HG03060 (cell line): ENCODE measurements around the gene SLX9.
"Not testable (repeated sequence)": the region's sequence is repeated elsewhere in the genome, so short reads cannot be mapped to it uniquely, and the experiment has no call there.

ENCODE experiments used
- ATAC-seq: cut with Tn5 transposase; IDR thresholded peaks from one replicate; pipeline ENCODE4 v1.9.1; 2021; ENCODE audit warnings: low read depth, moderate number of reproducible peaks; ENCODE audit not compliant: unreplicated experiment

The SLX9 gene

DNA sequence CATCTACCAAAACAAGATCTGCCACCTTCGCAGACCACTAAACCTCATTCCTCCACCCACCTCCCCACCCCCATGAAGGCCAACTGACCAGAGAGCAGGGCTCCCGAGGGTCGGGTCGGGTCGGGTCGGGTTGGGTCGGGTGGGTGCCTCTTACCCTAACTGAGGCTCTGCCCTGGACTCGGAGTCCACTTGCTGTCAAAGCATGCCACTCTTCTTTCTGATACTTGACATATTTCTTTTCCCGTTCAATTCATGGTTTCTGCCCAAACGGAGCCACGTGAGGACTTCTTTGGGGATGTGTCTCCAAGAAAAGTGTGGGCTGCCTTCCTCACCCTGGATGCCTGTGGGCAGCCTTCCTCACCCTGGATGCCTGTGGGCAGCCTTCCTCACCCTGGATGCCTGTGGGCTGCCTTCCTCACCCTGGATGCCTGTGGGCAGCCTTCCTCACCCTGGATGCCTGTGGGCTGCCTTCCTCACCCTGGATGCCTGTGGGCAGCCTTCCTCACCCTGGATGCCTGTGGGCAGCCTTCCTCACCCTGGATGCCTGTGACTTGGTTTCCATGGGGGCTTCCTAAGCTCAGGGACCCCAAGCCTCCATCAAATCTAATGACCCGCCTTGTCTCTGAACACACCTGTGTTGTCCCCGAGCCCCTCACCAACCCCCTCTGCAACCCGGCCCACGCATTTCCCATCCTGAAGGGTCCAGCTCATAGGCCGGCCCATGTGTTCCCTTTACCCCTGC, 11.2 kb upstream of the SLX9 start:
- not testable (repeated sequence) for ATAC-seq

DNA sequence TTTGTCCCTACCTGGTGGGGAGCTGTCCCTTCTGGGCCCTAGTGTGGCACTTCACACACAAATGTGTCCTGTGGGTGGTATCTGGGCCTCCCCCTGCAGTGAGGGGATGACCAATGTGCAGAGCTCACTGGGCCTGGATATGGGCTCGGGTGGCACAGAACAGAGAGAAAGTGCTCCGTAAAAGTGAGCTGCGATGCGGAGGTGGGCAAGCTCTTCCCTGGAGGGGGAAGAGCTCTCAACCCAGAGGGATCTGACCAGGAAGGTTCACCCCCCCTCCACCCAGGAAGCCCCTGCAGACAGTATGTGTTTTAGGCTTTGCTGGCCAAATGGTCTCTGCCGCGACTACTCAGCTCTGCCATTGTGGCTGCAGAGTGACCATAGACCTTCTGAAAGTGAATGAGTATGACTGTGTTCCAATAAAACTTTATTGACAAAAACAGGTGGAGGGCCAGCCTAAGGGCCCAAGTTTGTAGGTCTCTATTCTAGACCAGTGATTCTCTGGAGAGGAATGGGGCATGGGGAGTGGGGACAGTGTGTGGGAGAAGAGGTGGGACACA, 10.5 kb upstream of the SLX9 start:
- no peak for ATAC-seq

DNA sequence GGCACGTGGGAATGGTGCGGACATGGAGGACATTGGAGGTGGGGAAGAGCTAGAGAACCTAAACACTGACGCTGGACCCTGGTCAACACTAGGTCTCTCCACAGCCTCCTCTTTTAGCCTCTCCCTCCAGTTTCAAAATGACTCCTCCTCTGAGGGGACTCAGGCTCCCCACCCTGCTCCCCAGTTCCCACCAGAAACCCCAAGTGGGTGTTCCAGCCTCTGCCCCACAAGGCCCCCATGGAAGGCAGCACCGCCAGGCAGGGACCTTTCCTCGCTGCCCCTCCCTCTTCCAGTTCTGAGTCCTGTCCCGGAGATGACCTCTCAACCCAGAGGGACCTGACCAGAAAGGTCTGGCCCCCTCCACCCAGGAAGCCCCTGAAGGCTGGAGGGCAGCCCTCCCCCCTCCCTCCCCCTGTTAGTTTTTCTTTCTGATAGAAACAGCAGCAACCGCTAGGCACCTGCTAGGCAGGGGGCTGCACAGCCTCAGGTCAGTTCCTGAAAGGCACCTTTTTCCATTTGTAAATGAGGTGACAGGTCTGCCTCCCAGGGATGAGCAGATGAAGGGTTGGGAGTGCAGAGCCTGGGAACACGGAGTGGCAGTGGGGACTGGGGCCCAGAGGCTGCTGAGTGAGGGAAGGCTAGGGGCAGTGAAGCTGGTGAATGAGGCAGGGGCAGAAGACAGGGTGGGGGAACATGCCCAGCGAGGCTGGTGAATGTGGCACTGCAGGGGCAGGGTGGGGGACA, 9.9 kb upstream of the SLX9 start:
- ATAC-seq, result no peak

DNA sequence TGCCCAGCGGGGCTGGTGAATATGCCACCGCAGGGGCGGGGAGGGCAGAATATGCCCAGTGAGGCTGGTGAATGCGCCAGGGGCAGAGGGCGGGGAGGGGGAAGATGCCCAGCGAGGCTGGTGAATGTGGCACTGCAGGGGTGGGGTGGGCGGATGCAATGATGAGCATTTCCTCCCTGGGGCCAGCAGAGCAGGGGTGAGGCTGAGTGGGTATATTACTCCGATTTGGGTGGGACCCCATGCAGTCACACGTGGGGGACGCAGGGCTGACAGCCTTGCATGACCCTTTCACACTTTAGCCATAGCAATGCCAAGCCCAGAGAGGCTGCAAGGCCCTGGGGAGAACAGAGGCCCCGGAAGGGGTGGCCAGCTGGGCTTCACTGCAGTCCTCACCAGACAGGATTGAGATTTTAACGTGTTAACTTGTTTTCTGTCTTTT, 9.3 kb upstream of the SLX9 start:
- ATAC-seq, result no peak

DNA sequence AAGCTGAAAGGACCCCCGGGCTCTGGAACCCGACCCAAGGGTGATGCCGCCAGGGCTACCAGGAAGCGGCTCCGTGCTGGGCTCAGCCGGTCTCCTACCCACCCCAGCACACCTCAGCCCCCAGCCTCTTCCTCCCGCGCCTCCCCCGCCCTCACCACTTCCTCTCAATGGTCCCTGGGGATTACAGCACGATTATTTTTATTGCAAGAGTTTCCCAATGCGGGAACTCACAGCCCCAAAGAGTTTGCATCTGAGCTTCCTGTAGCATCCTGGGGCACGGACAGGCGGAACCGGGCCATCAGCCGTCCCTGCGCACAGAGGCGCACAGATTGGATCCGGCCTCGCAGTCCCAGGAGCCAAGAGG, 8.7 kb upstream of the SLX9 start:
- no peak for ATAC-seq

DNA sequence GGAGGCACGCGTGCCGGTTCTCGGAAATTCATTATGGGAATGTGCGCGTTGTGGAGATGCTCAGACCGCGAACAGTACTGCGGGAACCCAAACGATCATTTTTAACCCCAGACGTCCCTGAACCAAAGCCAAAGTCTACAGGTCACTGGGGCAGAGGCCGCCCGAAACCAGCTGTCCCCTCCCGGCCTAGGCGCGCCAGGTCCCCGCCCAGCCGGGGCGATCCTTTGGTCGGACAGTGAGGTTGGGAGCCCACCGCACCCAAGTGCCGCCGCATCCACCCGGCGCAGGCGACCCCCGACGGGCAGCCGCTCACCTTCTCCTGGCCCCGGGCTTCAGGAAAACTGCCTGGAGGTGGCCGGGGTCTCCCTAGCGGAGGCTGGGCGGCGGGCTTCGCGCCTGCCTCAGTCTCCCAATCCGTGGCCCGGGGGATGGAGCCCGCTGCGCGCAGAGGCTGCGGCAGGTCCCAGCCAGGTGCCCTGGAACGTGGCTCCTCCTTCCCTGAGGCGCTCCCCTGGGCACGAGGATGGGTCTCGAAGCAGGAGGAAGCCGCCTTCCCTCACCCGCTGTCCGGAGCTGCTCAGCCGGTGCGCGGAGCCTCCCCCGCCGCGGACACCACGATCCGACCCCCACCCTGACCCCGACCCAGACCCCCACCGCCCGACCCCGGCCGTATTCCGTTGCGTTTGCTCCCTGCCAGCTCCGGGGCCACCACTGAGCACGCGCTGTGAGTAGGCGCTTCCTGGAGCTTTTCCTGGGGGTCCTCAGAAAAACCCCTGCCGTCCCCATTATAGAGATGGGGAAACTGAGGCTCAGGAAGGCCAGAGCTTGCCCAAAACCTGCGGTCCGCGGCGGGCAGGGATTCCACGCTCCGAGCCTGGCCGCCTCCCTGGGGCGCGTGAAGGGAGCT, 8.1 kb upstream of the SLX9 start:
- no peak for ATAC-seq

DNA sequence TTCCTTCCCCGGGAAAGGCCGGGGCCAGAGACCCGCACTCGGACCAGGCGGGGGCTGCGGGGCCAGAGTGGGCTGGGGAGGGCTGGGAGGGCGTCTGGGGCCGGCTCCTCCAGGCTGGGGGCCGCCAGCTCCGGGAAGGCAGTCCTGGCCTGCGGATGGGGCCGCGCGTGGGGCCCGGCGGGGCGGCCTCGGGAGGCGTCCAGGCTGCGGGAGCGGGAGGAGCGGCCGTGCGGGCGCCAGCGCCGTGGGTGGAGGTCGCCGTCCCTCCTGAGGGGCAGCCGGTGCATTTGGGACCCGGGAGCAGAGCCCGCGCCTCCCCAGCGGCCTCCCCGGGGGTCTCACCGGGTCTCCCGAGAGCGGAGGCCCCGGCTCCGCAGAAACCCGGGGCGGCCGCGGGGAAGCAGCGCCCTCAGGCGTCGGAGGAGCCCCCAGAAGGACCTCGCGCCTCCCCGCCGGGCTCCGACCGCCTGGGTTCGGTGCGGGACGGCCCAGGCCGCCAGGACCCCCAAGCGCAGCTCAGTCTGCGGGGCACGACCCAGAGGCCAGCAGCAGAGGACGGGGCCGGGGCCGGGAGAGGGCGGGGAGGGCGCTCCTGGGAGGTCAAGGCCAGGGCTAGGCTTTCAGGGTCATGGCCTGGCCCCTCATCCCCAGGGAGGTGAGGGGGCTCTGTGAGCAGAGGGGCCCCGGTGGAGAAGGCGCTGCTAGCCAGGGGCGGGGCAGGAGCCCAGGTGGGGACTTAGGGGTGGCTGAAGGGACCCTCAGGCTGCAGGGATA, 7.2 kb upstream of the SLX9 start:
- ATAC-seq, result no peak

DNA sequence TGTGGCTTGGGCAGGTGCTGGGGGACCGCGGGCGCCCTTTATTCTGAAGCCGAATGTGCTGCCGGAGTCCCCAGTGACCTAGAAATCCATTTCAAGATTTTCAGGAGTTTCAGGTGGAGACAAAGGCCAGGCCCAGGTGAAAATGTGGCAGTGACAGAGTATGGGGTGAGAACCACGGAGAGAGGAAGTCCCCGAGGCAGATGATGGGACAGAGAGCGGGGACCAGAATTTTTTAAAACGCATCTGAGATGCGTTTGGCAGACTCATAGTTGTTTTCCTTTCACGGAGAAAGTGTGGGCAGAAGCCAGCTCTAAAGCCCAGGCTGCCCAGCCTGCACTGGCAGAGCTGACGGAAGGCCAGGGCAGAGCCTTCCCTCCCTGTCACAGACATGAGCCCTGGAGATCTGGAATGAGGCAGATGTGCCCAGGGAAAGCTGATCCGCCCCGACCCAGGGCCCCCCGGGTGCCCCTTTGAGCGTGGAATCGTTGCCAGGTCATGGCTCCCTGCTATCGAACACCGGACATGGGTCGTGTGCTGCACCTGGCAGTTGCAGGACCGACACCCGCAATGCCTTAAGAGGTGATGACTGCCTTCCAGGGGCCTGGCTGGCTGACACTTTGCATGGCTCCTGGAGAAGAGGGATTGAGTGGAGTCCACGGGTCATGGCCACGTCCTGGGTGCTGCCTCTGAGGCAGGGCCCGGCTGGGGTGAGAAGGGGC, 6.5 kb upstream of the SLX9 start:
- ATAC-seq, result no peak

DNA sequence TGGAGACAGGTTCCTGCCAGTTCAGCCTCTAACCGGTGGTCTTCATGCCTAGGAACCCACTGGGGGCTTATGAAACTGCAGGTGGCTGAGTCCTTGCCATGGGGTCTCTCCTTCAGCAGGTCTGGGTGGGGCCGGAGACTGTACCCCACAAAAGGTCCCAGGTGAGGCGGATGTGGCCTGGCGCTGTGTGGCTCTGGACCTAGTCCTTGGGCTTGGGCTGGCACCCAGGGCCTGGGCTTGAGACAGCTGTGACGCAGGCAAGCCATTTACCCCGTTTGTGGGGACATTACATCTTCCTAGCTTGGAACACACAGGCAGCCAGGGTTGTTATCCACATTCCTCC, 5.9 kb upstream of the SLX9 start:
- no peak for ATAC-seq

DNA sequence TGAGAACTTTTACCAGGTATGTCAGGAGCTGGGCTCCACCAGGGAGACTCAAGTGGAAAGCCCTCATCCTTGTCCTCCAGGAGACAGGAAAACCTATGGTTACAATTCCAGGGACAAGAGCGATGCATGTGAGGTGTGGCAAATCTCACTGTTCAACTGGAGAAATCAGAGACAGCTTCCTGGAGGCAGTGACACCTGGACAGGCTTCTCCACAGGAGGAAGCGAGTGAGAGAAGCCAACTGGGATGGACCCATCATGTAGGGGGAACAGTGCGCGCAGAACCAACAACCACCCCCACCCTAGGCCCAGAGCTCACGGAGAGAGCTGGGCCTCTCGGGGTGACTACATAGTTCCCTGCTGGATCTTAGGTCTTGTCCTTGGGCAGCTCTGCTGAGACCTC, 5.6 kb upstream of the SLX9 start:
- no peak for ATAC-seq

DNA sequence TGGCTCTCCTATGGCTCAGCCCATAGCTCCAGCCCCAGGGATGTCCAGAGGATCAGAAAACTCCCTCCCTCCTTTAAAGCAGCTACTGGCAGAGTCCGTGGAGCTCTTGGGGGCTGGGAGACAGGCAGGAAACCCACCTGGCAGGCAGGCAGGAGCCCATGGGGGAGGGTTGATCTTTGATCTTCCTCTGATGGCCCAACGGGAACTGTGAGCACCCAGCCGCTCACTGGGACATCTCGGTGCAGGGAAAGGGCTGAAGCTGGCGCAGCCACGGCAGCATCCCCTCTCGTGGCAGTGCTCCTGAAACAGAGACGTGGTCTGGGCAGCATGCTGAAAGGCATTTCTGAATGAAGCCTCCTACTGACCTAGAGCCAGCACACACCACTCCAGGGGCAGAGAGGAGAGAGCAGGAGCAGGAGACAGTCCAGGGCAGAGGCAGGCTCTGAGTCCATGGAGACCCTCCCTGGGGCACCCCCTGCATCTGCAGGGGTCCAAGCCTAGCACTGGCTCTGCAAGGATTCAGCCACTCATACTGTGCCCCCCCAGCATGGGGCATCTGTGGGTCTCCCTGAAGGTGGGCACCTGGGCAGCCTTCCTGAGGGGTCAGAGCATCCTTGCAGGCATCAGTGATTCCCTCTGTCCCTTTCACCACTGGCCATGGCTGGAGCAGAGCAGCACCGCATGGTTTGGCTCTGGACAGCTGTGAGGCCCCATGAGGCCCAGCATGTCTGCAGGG, 4.9 kb upstream of the SLX9 start:
- ATAC-seq, result no peak

DNA sequence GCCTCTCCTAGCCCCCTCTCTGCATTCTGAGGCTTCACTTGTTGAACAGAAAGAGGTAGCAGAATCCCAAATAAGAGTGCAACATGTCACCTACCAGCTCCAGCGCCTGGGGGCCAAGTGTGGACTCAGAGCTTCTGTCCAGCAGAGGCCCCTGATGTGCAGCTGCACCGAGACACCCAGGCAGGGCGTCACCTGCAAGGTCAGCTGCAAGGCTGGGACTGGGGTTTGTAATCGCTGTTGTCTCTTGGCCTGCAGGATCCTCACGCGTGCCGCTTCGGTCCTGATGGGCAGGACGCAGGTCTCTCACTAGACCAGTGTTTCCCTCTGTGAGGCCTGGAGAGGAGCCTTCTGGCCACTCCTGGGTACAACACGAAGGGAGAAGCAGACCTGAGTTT, 4.3 kb upstream of the SLX9 start:
- ATAC-seq, result no peak

DNA sequence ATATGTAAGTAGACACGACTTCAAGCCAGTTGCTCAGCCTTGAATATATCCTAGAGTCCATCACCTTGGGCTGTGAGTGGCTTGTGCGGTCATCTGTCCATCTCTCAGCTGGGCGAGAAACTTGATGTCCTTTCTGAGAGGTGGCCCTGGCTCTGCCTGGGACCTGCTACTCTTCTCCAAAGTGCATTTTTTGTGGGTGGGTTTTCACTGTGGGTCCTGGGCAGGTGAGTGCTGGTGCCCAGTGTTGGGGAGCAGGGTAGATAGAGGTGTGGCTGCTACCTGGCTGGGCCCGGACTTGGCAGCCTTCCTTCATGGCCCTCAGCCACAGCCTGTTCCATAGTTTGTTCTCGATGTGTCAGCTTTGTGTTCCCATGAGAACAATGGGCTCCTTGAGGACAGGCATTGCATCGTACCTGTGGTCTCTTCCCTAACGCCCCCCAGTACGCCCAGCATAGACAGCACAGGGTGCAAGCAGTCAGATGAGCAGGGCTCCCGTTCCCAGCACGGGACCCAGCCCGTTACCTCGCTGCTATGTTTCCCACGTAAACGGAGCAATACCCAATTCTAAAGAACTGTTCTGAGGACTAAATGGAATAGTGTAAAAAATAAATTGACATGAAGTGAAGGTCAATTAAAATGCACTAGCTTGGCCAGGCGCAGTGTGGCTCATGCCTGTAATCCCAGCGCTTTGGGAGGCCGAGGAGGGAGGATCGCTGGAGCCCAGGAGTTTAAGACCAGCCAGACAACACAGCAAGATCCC, 877 bp upstream of the SLX9 start:
- ATAC-seq, result no peak

DNA sequence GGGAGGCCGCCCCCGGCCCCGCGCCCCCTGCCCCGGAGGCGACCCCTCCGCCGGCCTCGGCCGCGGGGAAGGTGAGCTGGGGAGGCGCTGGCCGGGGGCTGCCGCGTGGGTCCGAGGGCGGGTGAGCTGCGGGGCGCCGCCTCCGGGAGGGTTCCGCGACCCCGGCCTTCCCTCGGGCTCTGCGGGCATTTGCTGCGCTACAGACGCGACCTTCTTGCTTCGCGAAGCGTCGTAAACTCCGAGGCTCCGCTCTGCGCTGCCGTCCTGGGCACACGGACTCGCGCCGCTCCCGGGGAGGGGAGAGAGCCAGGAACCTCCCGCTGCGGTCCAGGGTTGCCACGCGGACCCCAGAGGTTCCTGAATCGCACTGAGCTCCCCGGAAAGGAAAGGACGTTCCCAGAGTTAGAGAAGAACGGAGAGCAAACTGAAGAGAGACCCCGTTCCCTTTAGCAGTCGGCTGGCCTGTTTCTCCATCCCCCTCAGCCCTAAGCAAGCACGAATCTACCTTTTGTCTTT, 345 bp downstream of the SLX9 start:
- no peak for ATAC-seq

DNA sequence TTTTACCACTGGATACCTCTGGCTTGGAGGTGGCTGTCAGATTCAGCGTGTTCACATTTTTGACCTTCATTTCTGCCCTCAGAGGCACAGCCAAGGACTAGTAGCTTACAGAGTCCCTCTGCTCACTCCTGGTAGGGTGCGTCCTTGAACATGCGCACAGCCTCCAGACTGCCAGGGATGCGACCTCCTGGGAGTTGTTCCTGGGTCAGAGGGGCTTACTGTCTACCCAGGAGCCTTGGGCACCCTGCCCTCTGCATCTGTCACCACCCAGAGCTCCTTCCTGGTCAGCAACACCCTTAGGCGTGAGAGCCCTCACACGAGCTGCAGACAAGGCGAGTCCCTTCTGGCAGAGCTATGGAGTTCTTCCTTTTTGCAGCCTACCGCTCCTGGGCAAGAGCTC, 1.7 kb downstream of the SLX9 start:
- ATAC-seq, result no peak

DNA sequence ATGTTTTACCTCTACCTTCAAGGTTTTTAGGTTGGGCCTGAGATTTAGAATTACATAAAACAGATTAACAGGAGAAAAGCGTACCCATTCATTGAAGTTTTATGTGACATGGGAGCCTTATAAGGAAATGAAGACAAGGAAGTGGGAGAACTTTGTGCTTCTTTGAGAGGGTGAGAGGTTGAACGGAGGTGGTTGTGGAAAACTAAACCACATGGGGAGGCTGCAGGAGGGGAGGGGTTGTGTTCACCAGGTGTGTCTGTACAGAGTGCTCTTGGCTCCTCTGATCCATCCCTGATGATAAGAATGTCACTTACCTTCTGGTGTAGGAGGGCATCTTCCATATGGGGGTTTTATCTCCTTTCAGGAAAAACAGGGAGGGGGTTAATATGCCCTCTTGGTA, 2.7 kb downstream of the SLX9 start:
- no peak for ATAC-seq

DNA sequence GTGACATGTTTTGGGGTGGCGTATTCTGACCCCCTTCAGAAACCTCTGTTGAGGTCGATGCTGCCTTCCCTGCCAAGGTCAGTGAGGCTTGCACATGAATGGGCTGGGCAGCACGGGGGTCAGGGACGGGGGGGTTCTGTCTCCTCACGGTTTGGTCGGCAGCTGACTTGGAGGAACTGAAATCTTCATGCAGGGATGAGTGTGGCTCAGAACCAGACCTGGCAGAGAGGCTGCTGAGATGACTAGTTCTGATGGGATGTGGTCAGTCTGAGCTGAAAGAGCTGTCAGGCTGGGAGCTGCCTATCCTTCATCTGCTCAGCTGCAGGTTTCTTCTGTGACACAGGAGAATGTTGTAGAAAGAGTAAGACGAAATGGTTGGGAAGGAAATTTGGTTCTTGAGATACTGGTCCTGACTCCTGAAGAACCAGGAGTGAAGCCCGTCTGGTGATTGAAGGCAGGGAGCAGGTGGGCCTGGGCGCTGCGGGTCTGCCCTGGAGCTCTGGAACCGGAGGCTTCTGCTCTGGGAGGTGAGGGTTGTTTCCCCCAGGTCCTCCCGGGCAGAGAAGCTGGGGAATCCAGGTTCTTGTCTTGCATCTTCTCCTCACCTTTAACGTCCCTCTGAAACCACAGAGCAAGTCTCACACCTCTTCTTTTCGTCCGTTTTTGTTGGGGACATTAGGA, 3.3 kb downstream of the SLX9 start:
- ATAC-seq, result no peak
